ENCODE data around the gene VKORC1L1.
A peak's percentile ranks its signal among the peaks of the same experiment; 100 is the strongest.
"Not testable (repeated sequence)": the region's sequence is repeated elsewhere in the genome, so short reads cannot be mapped to it uniquely, and the experiment has no call there.

VKORC1L1 gene

DNA sequence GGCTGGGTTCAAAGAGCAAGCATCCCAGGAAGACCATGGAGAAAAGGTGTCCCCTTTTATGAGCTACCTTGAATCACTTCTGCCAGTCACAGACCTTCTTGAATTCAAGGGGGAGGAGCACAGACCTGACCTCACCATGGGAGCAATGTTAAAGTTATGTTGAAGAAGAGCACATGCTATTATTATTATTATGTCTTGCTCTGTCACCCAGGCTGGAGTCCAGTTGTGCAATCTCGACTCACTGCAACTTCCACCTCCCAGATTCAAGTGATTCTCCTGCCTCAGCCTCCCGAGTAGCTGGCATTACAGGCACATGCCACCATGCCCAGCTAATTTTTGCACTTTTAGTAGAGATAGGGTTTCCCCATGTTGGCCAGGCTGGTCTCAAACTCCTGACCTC, 5.2 kb upstream of the VKORC1L1 start:
- H3K9me3 ChIP-seq; H3K4me3 ChIP-seq; H3K27me3 ChIP-seq (ENCODE audit: low read depth); H3K4me1 ChIP-seq; H3K36me3 ChIP-seq (replicated peaks); DNase-seq (ENCODE audit: low spot score in 2 of 2); in situ Hi-C loops (cut with MboI; ENCODE audit: low sequenced_read_pairs): not testable (repeated sequence)

DNA sequence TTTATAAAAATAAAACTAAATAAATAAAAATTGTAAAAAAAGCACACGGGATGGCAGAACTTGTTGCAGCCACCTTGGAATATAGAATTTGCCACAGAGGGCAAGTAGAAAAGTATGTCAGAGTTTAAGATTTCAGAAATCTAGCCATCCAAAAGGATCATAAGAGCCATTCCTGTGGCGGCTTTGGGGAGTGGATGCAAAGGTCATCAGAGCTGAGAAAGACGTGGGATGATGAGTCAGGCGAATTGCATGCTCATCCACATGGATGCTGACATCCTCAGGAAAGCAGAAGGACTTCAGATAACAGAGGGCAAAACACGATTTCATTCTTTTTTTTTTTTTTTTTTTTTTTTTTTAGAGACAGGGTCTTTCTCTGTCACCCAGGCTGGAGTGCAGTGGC, 3.6 kb upstream of the VKORC1L1 start:
- DNase-seq (ENCODE audit: low spot score in 2 of 2); H3K36me3 ChIP-seq (replicated peaks); H3K4me3 ChIP-seq; in situ Hi-C loops (cut with MboI; ENCODE audit: low sequenced_read_pairs); H3K4me1 ChIP-seq; H3K9me3 ChIP-seq; H3K27me3 ChIP-seq (ENCODE audit: low read depth): not testable (repeated sequence)

DNA sequence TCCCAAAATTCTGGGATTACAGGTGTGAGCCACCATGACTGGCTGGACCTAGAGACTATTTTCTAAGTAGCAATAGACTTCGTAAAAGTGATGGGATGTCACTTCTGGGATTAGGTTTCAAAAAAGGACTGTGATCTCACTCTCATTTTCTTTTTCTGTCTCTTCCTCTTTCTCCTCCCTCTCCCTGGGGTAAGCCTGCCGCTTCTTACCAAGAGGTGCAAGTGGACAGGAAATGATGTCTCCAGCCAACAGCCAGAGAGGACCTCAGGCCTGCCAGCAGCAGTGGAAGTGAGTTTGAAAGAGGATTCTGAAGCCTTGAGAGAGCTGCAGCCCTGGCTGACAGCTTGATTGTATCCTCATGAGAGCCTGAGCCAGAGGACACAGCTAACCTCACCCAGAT, 1.4 kb upstream of the VKORC1L1 start:
- H3K36me3 ChIP-seq (replicated peaks); H3K4me3 ChIP-seq; H3K9me3 ChIP-seq; DNase-seq (ENCODE audit: low spot score in 2 of 2); in situ Hi-C loops (cut with MboI; ENCODE audit: low sequenced_read_pairs); H3K27me3 ChIP-seq (ENCODE audit: low read depth); H3K4me1 ChIP-seq: not testable (repeated sequence)

DNA sequence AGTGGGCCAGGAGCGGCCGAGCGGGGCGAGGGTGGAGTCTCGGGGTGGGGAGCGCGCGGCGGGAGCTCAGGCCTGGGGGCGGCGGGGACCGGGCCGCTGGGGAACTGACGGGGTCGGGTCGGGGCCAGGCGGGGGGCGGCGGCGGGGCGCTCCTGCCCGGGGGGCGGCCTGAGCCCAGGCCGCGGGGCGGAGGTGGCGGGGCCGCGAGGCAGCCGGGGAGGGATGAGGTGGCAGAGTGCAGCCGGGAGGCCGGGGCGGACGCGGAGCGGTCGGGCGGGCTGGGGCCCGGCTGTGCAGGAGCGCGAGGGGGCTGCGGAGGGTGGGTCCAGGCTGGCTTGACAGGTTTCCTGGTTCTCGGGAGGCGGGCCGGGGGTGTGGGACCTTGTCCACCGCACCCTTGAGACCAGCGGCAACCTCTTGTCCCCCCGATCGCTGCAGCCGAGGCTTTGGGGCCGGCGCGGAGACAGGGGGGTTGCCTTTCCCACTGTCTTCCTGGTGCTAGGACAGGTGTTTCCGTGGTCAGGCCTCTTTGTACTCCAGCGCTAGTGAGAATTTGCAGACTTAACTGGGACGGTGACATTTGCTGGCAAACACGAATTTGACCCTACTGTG, 814 bp downstream of the VKORC1L1 start:
- in situ Hi-C loops (cut with MboI; ENCODE audit: low sequenced_read_pairs); H3K36me3 ChIP-seq (replicated peaks); H3K4me1 ChIP-seq; H3K27me3 ChIP-seq (ENCODE audit: low read depth); H3K9me3 ChIP-seq: not testable (repeated sequence)
- H3K4me3 ChIP-seq, result peak overlapping the region; percentile 82
- DNase-seq (ENCODE audit: low spot score in 2 of 2), result peak in 1 of 2 experiments; percentile 46

DNA sequence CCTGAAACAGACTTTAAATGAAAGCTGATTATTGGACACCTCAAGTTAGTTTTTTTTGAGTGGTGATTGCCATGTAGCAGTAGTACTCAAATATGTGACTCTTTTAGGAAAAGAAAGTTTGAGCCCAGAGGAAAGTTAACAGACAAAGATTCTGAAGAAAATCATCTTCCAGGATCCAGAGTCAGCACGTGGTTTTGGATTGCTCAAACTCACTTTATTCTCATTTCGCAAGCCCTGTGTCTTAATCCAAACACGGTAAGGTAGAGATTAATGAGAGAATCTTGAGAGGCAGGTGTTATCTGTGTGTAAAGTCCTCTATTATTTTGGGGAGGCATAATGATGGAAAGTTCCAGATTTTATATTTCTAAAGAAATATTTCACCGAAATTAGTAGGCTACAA, 2.8 kb downstream of the VKORC1L1 start:
- H3K4me3 ChIP-seq; DNase-seq (ENCODE audit: low spot score in 2 of 2); H3K9me3 ChIP-seq; H3K27me3 ChIP-seq (ENCODE audit: low read depth); H3K4me1 ChIP-seq; in situ Hi-C loops (cut with MboI; ENCODE audit: low sequenced_read_pairs); H3K36me3 ChIP-seq (replicated peaks): not testable (repeated sequence)

DNA sequence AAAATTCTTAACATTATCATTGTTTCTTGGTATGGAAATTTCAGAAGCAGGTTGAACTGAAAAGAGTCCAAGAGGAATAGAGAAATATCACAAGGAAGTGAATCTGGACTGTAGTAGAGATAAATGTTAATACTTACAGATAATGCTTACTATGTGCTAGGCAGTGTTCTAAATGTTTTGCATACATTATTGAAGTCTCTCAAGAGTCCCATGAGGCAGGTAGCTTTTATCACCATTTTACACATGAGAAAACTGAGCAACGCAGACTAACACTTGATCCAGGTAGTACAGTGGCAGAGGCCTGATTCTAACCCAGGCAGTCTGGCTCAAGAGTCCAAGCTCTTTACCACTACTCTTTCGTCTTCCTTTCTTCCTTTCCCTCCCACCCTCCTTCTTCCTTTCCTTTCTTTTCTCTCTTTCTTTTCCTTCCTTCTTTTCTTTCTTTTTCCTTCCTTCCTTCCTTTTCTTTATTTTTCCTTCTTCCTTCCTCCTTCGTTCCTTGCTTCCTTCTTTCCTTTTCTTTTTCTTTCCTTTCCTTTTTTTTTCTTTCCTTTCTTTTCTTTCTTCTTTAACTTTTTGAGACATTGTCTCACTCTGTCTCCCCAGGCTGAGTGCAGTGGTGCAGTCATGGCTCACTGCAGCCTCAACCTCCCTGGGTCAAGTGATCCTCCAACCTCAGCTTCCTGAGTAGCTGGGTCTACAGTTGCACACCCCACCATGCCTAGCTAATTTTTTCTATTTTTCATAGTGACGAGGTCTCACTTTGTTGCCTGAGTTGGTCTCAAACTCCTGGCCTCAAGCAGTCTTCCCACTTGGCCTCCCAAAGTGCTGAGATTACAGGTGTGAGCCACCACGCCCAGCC, 6.6 kb downstream of the VKORC1L1 start:
- H3K4me3 ChIP-seq; H3K27me3 ChIP-seq (ENCODE audit: low read depth); in situ Hi-C loops (cut with MboI; ENCODE audit: low sequenced_read_pairs); H3K9me3 ChIP-seq; DNase-seq (ENCODE audit: low spot score in 2 of 2); H3K4me1 ChIP-seq: not testable (repeated sequence)
- H3K36me3 ChIP-seq (replicated peaks), result peaks cover 12% of the 10 kb centered on the region

DNA sequence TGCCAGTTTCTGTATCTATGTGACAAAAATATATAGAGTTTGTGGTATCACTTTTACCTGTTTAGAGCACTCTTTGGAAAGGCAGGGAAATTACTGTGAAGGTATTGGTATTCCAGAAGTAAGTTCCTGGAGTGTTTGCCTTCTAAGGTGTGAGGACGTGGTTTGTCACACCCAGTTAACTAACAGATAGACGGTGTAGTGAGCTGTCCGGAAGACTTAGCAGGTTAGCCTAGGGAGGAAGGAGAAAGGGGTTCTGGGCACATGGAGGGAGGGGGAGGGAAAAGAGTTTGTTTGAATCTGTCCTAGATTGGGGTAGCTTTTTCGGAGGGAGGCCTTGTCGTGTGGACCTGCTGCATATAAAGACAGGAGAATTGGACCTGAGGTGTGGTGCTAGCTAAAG, 7.4 kb downstream of the VKORC1L1 start:
- DNase-seq (ENCODE audit: low spot score in 2 of 2); H3K4me3 ChIP-seq; H3K9me3 ChIP-seq; H3K4me1 ChIP-seq; H3K27me3 ChIP-seq (ENCODE audit: low read depth); in situ Hi-C loops (cut with MboI; ENCODE audit: low sequenced_read_pairs): not testable (repeated sequence)
- peaks cover 12% of the 10 kb centered on the region for H3K36me3 ChIP-seq (replicated peaks)

DNA sequence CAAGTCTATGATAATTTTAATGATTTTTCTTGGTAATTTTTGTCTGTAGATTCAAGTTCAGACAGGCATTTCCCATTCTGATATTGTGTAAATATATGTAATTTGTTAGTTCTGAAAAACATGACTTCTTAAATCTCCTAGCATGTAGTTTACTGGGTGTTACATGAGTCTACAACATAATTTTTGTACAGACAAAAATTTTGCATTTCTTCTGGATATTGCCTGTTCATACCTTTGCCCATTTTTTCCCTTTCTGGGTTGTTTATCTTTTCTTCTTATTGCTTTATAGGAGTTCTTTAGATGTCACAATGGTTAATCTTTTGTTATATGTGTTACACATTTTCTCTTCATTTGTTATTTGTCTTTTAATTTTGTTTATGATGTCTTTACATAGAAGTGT, 12.1 kb downstream of the VKORC1L1 start:
- H3K27me3 ChIP-seq (ENCODE audit: low read depth); H3K4me1 ChIP-seq; H3K36me3 ChIP-seq (replicated peaks); in situ Hi-C loops (cut with MboI; ENCODE audit: low sequenced_read_pairs); DNase-seq (ENCODE audit: low spot score in 2 of 2); H3K9me3 ChIP-seq; H3K4me3 ChIP-seq: not testable (repeated sequence)

DNA sequence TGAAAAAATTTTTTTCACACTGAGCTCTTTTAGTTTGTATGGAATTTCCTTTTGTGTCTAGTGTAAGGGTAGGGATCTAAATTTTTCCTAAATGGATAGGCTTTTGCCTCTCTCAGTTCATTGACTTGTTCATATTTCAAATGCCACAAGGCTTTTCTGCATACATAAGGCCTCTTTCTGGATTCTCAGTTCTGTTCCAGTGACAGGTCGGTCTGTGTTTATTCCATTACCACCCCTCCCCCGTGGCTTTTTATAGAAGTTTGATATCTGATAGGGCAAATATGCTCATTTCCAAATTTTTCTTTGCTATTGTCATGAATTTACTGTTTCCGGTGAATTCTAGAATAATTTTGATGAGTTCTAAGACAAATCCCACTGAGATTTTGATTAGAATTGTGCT, 12.7 kb downstream of the VKORC1L1 start:
- DNase-seq (ENCODE audit: low spot score in 2 of 2); in situ Hi-C loops (cut with MboI; ENCODE audit: low sequenced_read_pairs); H3K4me1 ChIP-seq; H3K27me3 ChIP-seq (ENCODE audit: low read depth); H3K4me3 ChIP-seq; H3K9me3 ChIP-seq; H3K36me3 ChIP-seq (replicated peaks): not testable (repeated sequence)

DNA sequence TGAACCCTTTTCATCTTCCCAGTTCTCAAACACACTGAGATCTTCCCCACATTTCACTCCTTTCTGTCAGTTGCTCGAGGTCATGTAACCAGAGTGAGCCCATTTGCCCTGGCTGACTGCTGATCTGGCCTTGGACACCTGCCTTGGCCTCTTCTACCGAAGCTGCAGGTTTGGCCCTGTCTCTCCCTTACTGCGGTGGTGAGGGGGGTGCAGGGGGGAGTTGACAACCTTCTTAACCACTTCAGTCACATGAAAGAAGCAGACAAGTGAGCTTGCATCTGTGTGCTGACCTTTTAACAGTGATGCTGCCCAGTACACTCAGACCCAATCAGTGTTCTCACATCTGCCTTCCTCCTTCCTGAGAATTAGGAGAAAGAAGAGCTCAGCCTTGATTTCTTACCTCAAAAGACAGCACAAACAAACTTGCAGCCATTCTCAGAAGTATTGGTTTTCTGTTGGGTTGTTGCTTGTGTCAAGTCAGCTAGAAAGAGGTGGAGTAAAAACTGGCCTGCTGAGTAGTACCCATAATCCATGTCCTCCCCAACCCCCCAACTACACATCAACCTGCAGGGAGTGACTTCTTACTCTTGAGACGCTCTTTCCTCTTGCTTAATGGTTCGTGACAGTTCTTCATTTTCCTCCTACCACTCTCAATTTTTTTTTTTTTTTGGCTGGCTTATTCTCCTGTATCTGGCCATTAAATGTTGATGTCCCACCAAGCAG, 15.7 kb downstream of the VKORC1L1 start:
- H3K27me3 ChIP-seq (ENCODE audit: low read depth); H3K4me3 ChIP-seq; H3K9me3 ChIP-seq; in situ Hi-C loops (cut with MboI; ENCODE audit: low sequenced_read_pairs); DNase-seq (ENCODE audit: low spot score in 2 of 2): not testable (repeated sequence)
- Histone ChIP-seq H3K36me3 (replicated peaks) (peaks cover 17% of the 10 kb centered on the region), H3K4me1 (peaks cover 10% of the 10 kb centered on the region)

DNA sequence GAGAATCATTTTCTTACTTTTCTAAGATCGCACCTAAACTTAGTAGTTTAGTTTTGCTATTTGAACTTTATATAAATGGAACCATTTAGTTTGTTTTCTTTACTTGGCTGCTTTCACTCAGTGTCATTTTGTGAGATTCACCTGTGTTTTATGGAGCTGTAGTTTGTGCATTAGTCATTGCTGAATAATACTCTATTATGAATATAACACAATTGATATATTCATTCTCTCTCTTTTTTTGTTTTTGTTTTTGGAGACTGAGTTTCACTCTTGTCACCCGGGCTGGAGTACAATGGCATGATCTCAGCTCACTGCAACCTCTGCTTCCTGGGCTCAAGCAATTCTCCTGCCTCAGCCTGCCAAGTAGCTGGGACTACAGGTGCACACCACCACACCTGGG, 16.8 kb downstream of the VKORC1L1 start:
- H3K4me3 ChIP-seq; H3K27me3 ChIP-seq (ENCODE audit: low read depth); H3K9me3 ChIP-seq; in situ Hi-C loops (cut with MboI; ENCODE audit: low sequenced_read_pairs); DNase-seq (ENCODE audit: low spot score in 2 of 2): not testable (repeated sequence)
- peaks cover 10% of the 10 kb centered on the region for H3K4me1 ChIP-seq
- peaks cover 13% of the 10 kb centered on the region for H3K36me3 ChIP-seq (replicated peaks)

DNA sequence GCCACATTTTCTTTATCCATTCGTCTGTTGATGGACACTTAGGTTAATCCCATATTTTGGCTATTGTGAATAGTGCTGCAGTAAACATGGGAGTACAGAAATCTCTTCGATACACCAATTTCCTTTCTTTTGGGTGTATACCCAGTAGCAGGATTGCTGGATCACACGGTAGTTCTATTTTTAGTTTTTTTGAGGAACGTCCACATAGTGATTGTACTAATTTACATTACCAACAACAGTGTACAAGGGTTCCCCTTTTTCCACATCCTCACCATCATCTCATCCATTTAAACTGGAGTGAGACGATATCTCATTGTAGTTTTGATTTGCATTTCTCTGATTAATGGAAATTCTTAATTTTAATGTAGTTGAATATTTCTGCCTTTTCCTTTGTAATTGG, 19.3 kb downstream of the VKORC1L1 start:
- H3K9me3 ChIP-seq, result no peaks in the 10 kb centered on the region
- DNase-seq (ENCODE audit: low spot score in 2 of 2), result no peak
- peaks cover 13% of the 10 kb centered on the region for H3K36me3 ChIP-seq (replicated peaks)
- peaks cover 10% of the 10 kb centered on the region for H3K4me1 ChIP-seq
- H3K27me3 ChIP-seq (ENCODE audit: low read depth), result no peaks in the 10 kb centered on the region
- no peak overlapping the region for H3K4me3 ChIP-seq
- in situ Hi-C loops (cut with MboI; ENCODE audit: low sequenced_read_pairs), result no loop called here

DNA sequence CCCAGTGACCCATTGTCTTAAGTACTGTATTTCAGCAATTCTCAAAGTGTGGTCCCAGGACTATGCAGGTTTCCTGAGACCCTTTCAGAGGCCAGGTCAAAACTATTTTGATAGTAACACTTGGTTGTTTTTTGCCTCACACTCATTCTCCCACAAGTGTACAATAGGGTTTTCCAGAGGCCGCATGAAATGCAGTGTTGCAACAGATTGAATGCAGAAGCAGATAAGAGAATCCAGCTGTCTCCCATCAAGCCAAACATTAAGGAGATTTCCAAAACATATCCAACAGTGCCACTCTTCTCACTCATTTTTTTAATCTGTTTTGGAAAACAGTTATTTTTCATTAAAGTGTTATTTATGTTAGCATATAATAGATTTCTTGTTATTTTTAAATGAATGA, 20.0 kb downstream of the VKORC1L1 start:
- Histone ChIP-seq H3K27me3 (ENCODE audit: low read depth) (no peaks in the 10 kb centered on the region), H3K36me3 (replicated peaks) (peaks cover 13% of the 10 kb centered on the region)
- in situ Hi-C loops (cut with MboI; ENCODE audit: low sequenced_read_pairs), result no loop called here

DNA sequence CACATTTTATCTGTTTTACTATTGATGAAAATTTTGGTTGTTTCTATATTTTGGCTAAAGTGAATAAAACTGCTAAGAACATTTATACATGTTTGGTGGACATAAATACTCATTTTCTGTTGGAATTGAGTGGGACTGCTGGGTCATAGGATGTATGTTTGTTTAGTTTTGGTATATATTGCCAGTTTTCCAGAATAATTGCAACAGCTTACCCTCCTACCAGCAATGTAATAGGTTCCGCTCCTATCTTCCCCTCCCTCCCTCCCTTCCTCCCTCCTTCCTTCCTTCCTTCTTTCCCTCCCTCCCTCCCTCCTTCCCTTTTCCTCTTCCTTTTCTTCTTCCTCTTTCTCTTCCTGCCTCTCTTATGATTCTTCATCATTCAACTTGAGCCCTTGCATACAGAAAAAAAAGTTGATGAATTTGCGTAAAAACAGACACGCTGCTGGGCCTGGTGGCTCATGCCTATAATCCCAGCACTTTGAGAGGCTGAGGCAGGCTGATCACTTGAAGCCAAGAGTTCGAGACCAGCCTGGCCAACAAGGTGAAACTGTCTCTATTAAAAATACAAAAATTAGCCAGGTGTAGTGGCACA, 23.5 kb downstream of the VKORC1L1 start:
- peaks cover 8% of the 10 kb centered on the region for H3K4me1 ChIP-seq
- no peak for DNase-seq (ENCODE audit: low spot score in 2 of 2)
- no peaks in the 10 kb centered on the region for H3K9me3 ChIP-seq
- H3K36me3 ChIP-seq (replicated peaks), result peaks cover 11% of the 10 kb centered on the region
- H3K4me3 ChIP-seq, result no peak overlapping the region
- H3K27me3 ChIP-seq (ENCODE audit: low read depth), result no peaks in the 10 kb centered on the region
- in situ Hi-C loops (cut with MboI; ENCODE audit: low sequenced_read_pairs), result no loop called here

More for the DNA sequence above, 20.0 kb downstream of the VKORC1L1 start:
- Histone ChIP-seq H3K9me3 (no peaks in the 10 kb centered on the region), H3K4me1 (peaks cover 10% of the 10 kb centered on the region), H3K4me3 (no peak overlapping the region)
- no peak for DNase-seq (ENCODE audit: low spot score in 2 of 2)

All from HAP-1 (cell line).